ENCODE measurements around the gene KLHL30.

The KLHL30 gene, protein sequence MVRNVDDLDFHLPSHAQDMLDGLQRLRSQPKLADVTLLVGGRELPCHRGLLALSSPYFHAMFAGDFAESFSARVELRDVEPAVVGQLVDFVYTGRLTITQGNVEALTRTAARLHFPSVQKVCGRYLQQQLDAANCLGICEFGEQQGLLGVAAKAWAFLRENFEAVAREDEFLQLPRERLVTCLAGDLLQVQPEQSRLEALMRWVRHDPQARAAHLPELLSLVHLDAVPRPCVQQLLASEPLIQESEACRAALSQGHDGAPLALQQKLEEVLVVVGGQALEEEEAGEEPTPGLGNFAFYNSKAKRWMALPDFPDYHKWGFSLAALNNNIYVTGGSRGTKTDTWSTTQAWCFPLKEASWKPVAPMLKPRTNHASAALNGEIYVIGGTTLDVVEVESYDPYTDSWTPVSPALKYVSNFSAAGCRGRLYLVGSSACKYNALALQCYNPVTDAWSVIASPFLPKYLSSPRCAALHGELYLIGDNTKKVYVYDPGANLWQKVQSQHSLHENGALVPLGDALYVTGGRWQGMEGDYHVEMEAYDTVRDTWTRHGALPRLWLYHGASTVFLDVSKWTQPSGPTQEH

DNA sequence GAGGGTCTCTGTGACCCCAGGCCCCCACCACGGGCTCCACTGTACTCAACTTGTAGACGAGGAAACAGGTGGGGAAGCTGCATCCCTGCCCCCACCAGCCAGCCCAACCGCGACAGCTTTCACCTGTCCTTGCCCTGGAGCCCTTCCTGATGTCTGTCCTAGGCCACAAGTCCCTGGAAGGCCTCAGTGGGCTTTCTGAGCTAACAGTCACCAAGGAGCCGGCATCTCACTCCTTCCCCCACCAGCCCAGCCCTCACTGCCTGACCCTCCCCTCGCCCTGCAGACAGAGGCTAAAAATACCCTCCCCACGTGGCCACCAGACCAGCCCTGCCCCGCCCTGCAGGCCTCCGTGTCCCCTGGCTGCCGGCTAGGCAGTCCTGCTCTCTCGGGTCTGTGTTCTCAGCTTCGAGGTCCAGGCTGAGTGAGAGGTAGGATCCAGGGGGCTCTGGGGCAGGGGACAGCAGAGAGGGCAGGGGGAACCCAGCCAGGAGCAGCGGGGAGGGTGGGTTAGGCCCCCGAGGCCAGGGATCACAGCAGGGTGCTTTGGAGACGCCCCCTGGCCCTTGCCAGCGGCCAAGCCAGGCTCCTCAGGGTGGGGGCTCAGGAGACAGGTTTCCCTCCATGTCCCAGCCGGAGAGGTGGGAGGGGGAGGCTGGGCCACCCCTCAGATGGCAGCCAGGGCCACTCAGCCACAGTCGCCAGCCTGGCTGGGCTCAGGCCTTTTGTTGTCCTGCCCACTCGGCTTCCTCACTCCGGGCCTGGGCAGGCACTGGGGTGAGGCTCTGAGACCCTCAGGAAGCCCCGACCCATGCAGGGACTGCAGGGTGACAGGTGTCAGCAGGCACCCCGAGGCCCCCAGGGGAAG lies at the start of gene KLHL30:
KLHL30 (plus strand) TSS at position 338 of the 865 bp plus-strand sequence. CDS start 2,087 bp downstream, outside the sequence.
- DNase-seq: no peak

DNA sequence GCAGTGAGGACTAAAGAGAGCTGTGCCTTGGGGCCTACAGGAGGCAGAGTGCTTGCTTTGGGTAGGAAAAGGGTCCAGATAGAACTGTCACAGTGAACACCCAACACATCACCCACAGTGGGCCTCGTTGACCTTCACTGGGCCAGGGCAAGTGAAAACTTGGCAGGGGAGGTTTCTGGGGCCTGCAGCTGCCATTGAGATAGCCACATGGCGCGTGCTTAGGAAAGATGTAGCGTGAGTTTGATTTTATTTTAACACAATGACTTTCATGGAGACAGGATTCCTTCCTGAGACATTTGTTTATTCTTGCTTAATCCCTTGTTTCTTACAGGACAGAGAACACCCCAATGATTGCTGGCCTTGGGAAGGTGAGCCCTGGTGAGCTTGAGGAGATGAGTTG lies 47.6 kb upstream of the KLHL30 start:
- no peak for DNase-seq

DNA sequence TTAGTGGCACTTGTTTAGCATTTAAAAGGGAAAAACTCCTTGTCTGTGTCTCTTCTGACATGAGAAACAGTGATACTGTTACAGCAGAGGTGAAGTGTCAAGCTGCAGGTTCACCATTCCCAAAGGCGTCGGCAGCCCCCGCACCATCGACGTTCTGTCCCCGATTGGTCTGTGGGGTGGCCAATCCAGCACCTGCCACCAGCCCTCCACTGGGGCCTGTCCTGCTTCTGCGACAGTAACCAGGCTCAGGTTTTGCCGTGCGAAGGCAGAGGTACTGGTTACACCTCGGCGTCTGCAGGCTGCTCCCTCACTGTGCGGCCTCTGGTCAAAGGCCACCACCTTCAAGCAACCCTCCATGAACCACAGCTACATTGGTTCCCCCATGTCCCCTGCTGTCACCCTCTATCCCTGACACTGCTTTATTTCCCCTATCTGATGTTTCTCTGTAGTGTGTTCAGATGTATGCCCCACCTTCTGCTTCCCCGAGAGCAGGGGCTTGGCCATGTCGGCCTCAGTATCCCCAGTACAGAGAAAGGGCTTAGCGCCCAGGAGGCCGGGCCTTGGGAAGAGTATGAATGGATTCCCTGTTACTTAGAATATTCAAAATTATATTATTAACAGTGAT lies 46.9 kb upstream of the KLHL30 start:
- DNase-seq: no peak

DNA sequence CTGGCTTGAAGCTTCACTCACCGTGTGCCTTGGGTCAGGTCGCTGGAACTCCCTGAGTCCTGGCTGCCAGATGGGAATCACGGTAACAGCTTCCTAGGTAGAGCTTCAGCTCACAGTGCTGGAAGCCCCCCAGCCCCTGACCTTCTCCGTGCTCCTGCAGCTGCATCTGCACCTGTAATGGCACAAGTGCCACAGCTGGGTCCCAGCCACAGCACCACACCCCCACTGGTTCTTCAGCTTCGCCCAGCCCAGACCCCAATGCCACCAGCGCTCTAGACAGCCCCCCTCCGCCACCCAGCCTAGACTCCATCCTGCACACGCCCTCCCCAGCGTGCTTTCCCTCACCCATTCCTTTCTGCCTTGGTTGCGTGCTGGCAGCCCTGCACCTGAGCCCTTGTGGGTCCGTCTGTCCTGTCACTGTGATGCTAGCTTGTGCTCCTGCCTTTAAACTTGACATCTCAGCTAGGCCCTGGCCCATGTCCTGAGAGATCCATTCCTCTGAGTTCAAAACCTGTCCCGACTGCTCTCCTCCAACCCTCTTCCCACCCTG lies 45.9 kb upstream of the KLHL30 start:
- no peak for DNase-seq

DNA sequence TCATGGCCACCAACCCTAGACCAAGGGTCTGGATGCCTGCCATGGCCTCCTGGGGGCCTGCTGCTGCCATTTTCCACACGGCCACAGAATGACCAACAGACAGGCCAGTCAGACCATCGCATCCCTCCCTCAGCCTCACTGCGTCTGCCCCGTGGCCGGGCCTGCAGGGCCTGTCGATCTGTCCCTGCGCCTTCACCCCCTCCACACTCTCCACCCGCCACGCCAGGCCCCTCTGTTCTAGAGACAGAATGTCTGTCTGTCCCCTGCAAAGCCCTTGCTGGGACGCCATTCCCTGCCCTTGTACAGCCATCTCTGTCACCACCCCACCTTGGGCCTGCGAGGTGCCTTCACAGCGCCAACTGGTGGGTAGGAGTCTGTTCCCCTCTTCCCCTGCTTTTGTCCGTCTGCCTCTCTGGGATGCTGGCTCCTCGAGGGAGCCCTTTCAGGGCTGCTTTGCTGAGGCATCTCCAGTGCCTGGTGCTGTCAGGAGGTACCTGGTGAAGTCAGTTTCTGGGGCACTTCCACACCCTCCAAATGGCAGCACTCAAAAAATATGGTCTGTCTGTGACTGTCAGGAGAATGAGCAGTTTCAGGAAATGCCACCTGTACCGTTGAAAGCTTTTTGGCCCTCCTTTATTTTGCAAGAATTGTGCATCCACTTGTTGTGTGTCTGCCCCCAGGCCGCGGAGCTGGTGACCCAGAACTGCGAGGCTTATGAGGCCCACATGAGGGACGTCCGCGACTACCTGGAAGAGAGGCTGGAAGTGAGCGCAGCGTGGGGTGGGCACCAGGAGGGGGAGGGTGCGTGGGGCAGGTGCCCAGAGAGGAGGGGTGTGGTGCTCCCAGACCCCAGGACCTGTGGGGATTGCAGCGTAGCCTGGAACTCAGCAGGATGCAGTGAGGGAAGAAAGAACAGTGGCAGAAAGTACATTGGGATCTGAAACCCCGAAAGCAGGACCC lies 45.0 kb upstream of the KLHL30 start:
- no peak for DNase-seq

DNA sequence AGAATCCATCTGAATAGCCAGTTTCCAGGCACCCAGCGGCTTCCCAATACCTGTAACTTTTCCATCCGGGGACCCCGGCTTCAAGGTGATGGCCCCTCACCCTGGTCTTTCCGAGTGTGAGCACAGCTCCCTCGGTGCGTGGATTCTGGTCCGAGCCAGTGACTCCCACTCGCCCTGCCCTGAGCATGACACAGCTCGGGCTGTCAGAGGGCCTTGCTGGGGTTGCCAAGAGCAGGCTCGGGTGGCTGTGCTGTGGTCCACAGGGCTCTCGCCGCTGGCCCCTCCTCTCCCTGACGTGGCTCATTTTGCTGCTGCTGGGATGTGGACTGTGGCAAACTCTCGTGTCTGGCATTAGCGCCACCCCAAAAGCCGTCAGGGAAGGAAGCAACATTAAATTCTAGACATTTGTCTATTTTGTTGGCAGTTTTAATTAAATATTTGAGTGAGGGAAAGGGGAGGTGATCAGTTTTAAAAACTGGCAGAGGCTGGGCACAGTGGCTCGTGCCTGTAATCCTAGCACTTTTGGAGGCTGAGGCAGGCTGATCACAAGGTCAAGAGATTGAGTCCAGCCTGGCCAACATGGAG lies 43.9 kb upstream of the KLHL30 start:
- DNase-seq: no peak

DNA sequence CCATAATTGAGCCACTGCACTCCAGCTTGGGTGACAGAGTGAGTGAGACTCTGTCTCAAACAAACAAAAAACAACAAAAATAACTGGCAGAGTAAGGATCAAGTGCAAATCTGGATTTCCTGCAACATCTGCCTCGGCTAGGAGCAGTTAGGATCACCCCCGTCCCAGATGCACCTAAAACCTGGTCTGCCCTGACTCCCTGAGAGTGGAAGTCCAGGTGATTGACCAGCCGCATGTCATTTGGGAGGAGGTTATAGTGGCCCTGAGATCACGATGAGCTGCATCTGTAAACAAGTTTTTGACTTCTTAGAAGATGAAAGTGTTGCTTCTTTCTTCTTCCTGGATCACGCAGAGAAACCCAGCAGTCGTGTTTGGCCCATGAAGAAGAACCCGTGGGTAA lies 43.3 kb upstream of the KLHL30 start:
- no peak for DNase-seq

DNA sequence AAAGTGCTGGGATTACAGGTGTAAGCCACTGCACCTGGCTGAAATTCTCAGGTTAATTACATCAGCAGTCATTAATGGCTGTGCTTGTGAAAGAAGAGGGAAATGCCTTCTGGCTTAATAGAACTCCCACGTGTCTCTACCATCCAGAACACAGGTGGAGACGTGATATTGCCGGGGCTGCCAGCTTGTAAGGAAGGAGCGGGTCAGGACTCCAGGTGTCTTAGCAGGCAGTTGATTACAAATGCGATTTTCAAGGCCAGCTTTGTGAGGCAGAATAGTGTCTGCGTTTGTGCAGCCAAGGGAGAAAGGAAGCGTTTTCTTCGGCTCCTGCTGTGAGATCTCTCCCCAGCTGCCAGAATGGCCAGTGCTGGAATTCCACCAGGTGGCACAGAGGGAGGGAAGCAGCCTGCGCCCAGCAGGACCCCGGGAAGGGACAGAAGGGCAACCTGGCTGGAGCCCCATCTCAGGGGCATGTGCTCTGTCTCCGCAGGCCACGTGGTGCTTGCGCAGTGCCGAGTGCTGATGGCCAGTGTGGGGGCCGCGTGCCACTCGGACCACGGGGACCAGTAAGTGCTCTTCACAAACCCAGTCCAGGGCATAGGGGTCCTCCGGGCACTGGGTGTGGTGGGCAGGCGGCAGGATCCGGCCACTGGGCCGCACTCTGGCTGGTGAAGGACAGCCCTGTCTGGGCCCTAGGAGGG lies 42.0 kb upstream of the KLHL30 start:
- DNase-seq: no peak

DNA sequence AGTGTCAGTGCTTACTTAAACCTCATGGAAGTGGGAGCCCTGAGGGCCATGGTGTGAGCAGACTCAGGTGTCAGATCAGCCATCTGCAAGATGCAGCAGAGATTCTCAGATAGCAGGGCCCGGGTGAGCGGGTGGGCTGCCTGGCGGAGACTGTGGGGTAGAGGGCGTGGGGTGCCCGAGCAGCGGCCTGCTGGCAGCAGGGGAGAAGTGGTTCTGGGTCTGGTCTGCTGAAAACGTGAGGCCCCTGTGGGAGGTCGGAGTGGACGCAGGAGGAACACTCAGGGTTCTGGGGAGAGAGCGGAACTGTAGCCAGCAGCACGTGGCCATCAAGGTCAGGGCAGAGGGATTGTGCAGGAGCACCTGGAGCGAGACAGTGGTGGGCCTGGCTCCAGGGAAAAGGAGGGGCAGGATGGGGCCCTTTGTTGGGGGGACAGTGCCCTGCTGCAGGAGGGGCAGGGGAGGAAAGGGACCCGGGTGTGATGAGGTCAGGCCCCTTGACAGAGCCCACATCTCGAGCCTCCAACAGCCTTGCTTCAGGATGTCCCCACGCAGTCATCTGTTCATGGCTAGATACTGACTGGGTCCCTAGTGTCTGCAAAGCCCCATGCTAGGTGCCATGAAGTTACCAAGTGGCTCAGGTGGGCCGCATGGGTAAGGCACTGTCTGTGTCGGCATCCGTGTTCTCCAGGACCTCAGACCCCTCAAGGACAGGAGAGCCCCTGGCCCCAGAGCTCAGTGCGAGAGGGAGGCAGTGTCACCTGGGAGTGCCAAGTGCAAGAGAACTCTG lies 41.1 kb upstream of the KLHL30 start:
- DNase-seq: no peak

DNA sequence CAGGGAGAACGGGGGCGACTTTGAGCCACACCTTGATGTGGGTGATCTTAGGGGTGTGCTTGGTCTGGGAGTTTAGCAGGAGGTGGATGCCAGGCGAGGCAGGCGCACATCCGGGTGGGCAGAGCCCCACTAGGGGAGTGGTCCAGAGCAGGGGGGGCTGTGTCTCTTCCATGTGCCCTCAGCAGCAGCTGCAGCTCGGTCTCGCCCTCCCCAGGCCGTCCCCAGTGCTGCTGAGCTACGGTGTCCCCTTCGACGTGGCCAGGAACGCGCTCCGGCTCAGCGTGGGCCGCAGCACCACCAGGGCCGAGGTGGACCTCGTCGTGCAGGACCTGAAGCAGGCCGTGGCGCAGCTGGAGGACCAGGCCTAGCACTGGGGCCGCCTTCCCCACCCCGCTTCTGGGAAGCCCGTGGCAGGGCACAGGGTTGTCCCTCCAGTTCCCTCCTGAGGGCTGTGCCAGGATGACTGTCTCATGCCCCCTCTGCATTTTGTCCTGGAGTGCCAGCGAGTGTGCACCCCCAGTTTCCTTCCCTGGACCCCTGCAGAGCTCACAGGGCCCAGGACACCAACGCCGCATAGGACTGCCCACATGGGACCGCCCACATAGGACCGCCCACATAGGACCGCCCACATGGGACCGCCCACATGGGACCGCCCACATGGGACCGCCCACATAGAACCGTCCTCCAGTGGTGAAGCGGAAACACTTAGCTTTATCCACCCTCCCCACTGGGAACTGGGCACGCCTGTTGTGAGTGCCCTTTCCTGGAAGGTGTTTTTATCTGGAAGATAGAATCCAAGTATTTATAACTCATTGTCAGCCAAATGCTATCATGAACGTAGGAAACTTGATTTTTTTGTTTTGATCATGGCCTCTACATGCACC lies 40.2 kb upstream of the KLHL30 start:
- DNase-seq: peak; percentile 31

DNA sequence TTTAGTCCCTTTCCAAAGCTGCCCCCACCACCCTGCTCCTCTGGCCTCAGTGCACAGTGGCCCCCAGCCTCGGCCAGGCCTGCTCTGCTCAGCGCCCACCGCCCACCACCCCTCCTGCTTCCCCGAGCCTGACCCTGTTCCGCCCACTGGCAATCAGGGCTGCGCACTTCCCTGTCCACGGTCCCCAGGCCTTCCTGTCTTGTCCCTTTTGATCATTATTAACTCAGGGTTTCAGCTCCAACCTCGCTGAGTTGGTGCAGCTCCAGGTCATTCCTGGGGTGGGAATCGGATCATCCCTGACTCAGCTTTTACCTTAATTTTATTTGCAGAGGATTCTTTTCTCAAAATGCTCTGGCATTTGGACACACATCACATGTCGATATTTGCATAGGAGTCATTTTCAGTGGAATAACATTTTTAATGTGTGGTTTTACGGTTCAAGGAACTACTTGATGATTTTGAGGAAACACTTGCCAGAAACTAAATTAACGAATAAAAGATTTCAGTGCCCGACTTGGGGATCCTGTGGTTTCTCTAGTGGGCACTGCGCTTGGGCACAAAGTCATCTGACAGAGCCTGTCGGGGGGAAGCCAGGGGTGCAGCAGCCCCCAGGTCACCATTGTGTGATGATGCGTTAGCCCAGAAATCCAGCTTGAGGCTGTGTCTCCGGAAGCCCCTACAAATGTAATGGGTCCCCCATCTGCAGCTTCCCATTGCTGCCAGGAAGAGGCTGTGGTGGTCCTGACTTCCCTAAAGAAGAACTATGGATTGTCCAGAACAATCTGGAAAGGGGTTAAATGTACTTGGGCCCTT lies 39.4 kb upstream of the KLHL30 start:
- DNase-seq: no peak

DNA sequence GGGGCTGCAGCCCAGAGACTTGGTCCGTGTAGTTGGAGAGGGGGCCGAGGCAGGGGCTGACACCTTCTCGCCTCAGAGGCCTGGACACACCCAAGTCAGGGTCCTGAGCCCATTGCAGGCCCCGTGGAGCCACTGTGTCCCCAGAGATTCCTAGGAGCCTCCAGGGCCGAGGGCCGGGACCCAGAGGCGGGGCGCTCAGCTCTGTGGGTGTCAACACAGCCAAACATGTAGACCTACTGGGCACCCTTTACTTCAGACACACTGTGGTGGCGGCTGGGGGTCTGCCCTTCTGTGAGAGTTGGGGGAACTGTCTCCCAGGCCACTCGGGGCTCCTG lies 38.8 kb upstream of the KLHL30 start:
- DNase-seq: no peak

DNA sequence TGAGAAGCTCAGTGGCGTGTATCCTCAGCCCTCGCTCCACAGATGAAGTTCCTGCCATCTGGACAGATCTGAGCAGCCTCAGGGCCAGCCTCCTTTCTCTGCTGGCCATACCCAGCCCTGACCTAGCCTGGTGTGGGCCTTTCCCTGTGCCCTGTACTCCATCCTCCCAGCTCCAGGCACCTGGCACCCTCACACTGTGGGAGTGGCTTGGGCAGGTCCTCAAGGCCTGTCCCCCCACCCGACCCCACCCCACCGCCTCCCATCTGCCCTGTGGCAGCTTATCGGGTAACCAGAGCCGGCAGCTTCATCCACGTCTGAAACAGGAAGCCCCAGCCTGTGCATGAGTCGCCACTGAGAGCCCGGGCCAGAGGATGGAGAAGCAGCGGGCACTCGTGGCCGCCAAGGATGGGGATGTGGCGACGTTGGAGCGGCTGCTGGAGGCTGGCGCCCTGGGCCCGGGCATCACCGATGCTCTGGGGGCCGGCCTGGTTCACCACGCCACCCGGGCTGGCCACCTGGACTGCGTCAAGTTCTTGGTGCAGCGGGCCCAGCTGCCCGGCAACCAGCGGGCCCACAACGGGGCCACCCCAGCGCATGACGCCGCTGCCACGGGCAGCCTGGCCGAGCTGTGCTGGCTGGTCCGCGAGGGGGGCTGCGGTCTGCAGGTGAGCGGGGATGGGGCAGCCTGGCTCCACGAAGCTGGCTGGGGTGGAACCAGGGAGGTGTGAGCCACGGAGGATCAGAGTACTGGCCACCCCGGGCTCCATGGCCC lies 38.2 kb upstream of the KLHL30 start, which contains the start of gene ESPNL:
ESPNL (plus strand) TSS at position 292 of the 772 bp plus-strand sequence; CDS start at position 372, 80 bp downstream.
- DNase-seq: no peak

DNA sequence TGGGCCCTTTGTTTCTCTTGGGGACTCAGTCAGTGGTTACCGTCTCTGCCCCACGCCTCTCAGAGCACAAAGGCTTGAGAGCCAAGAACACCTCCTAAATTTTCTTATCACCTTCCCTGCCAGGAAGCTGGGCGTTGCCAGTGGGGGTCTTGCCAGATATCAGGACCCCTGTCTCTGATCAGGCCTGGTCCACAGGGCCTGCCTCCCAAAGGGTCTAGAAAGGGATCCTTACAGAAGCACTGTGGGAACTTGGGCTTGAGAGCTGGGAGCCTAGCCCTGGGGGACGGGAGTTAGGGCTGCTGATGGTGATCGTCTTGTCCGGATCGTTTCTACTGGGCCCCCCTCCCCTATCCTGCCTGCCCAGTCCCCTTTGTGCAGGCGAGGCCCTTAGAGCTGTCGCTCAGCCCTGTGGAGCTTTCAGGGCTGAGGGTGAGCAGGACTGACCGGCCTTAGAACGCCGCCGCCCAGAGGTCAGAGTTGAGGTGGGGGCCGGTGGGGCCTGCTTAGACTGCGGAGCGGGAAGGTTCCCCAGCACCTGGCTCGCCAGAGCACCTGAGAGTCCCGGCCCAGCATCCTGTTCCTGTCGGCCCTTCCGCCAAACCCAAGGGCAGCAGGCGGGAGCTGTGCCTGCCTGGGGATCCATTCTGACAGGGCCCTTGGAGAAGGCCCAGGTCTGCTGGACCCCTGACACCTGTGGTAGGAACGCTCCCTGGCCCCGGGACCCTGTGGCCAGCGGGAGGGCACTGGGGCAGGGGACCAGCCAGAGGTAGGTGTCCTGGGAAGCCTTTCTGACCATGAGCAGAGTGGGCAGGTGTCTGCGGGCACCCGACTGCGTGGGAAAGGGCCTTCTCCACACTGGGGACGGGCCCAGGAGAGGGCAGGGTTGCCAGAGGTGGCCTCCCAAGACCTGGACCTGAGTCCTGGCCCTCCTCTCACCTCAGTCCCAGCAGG lies 37.4 kb upstream of the KLHL30 start:
- no peak for DNase-seq
